Hematopoietic multipotent progenitor cell treated with erythropoietin and hydrocortisone succinate and interleukin-3 and kit ligand, for 8 days (in vitro differentiated cells): ENCODE results near the gene FLNC.

Experiments
- DNase-seq: peaks from one replicate; pipeline ENCODE4 v3.0.0-alpha.2; 2015

Gene FLNC

GRCh38 chr7:128830231-128831177 is at the start of gene FLNC:
Gene FLNC (plus strand): TSS chr7:128830406. CDS start chr7:128830638, 232 bp downstream.
- no peak for DNase-seq

- DNase-seq, result no peak
Measured at GRCh38 chr7:128781126-128781525, 49.1 kb upstream of the FLNC start.

GRCh38 chr7:128781851-128782250 is 48.4 kb upstream of the FLNC start:
- no peak for DNase-seq

- peak; percentile 86 for DNase-seq
Measured at GRCh38 chr7:128783143-128783861, 46.9 kb upstream of the FLNC start.

- DNase-seq, result no peak
Measured at GRCh38 chr7:128785738-128786137, 44.5 kb upstream of the FLNC start.

- no peak for DNase-seq
Measured at GRCh38 chr7:128788446-128789412, 41.5 kb upstream of the FLNC start.

GRCh38 chr7:128790315-128791041 is 39.7 kb upstream of the FLNC start:
- no peak for DNase-seq

GRCh38 chr7:128791121-128791971 is 38.9 kb upstream of the FLNC start, which contains the start of gene CCDC136:
Gene CCDC136 (plus strand): TSS chr7:128791968. CDS start chr7:128792412, 444 bp downstream.
- peak; percentile 59 for DNase-seq

GRCh38 chr7:128791972-128792327 is 38.3 kb upstream of the FLNC start:
- DNase-seq, result no peak

- peak; percentile 81 for DNase-seq
Measured at GRCh38 chr7:128792471-128793180, 37.6 kb upstream of the FLNC start.

- peak; percentile 47 for DNase-seq
Measured at GRCh38 chr7:128793181-128793547, 37.0 kb upstream of the FLNC start.

- DNase-seq, result peak; percentile 19
Measured at GRCh38 chr7:128794020-128794419, 36.2 kb upstream of the FLNC start.

GRCh38 chr7:128794436-128794835 is 35.8 kb upstream of the FLNC start:
- no peak for DNase-seq

- no peak for DNase-seq
Measured at GRCh38 chr7:128795129-128795528, 35.1 kb upstream of the FLNC start.

- no peak for DNase-seq
Measured at GRCh38 chr7:128796327-128796726, 33.9 kb upstream of the FLNC start.

GRCh38 chr7:128799451-128799850 is 30.8 kb upstream of the FLNC start:
- no peak for DNase-seq

- no peak for DNase-seq
Measured at GRCh38 chr7:128800567-128800966, 29.6 kb upstream of the FLNC start.

GRCh38 chr7:128801003-128801402 is 29.2 kb upstream of the FLNC start:
- DNase-seq, result no peak

- DNase-seq, result no peak
Measured at GRCh38 chr7:128801667-128802418, 28.4 kb upstream of the FLNC start.

- DNase-seq, result no peak
Measured at GRCh38 chr7:128804484-128804883, 25.7 kb upstream of the FLNC start.
